Measurements from ENCODE around the gene PDLIM1.

- no peak for TF ChIP-seq FOXJ3 (CRISPR knock-in tag; IDR thresholded peaks at IDR 0.05)
- no peak for TF ChIP-seq FOXA1 (IDR thresholded peaks at IDR 0.05; ENCODE audit: borderline replicate concordance)
- TF ChIP-seq, protein P1, sequence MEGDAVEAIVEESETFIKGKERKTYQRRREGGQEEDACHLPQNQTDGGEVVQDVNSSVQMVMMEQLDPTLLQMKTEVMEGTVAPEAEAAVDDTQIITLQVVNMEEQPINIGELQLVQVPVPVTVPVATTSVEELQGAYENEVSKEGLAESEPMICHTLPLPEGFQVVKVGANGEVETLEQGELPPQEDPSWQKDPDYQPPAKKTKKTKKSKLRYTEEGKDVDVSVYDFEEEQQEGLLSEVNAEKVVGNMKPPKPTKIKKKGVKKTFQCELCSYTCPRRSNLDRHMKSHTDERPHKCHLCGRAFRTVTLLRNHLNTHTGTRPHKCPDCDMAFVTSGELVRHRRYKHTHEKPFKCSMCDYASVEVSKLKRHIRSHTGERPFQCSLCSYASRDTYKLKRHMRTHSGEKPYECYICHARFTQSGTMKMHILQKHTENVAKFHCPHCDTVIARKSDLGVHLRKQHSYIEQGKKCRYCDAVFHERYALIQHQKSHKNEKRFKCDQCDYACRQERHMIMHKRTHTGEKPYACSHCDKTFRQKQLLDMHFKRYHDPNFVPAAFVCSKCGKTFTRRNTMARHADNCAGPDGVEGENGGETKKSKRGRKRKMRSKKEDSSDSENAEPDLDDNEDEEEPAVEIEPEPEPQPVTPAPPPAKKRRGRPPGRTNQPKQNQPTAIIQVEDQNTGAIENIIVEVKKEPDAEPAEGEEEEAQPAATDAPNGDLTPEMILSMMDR (IDR thresholded peaks at IDR 0.05 in 2 of 3, conservative IDR thresholded peaks at IDR 0.05 in 1 of 3; ENCODE audit: insufficient read depth in 2 of 3, low read depth in 1 of 3, low read length in 3 of 3): no peak
- TF ChIP-seq ZBED1 (IDR thresholded peaks at IDR 0.05): no peak
- no peak for TF ChIP-seq TEAD2 (tag; IDR thresholded peaks at IDR 0.05)
- no peak for TF ChIP-seq ARID2 (IDR thresholded peaks at IDR 0.05)
These were observed 50.0 kb downstream of the PDLIM1 start for GRCh38 chr10:95240811-95241210.

All from K562 (cell line).